GM21529 (cell line): ENCODE measurements around the gene FOXA1.
"Not testable (repeated sequence)": the region's sequence is repeated elsewhere in the genome, so short reads cannot be mapped to it uniquely, and the experiment has no call there.

ENCODE experiments used
- ATAC-seq: cut with Tn5 transposase; IDR thresholded peaks from one replicate; pipeline ENCODE4 v1.9.1; 2021; ENCODE audit not compliant: unreplicated experiment

Gene FOXA1

DNA sequence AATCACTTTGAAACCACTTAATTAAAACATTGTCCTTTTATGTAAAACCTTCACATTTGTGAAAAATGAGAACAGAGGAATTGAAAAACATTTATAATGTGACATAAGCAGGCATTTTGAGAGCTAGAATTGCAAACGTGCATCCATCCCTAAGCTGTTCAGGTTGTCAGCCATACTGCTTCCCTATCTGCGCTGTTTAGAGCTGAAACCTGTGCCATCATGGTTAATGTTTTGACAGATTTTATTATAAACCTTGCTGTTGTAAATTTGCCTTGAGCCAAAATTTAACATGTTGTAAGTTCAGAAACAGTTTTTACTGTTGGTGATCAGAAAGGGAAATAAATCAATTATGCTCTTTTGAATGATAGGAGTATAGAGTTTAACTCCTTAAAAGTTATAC lies 31.9 kb downstream of the FOXA1 start:
- no peak for ATAC-seq

DNA sequence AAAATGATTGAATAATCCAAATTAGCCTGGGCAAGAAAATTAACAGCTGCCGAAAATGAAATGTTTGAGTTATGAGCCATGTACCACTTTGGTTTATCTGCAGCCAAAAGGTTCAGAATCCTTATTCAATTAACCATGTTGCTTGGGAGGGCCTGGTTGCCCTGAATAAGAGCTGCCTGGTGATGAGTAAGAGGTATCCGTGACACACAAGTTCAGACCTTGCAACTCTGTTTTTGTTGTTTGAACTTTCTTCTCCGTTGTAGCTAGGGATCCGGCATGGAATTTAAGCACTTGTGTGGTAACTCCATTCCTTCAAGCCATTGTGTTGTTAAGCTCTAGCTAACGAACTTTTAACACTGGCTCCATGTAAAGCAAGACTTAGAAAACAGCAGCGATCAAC lies 35.7 kb downstream of the FOXA1 start:
- ATAC-seq: no peak

DNA sequence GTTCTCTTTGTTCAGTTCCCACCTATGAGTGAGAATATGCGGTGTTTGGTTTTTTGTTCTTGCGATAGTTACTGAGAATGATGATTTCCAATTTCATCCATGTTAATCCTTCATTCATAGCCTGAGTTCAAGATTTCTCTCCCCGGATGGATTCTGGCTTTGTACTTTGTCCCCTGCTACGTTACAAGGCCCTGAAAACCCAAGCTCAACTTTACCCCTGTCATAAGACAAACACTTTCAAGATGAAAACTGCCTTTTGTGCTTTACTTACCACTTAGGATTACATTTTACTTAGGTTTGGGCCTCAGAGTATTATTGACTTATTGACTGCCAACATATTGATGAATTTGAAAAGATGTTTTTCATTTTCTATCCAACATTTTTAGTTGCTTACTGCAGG lies 36.3 kb downstream of the FOXA1 start:
- no peak for ATAC-seq

DNA sequence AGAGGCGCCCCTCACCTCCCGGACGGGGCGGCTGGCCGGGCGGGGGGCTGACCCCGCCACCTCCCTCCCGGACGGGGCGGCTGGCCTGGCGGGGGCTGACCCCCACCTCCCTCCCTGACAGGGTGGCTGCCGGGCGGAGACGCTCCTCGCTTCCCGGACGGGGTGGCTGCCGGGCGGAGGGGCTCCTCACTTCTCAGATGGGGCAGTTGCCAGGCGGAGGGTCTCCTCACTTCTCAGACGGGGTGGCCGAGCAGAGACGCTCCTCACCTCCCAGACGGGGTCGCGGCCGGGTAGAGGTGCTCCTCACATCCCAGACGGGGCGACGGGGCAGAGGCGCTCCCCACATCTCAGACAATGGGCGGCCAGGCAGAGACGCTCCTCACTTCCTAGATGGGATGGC lies 39.5 kb downstream of the FOXA1 start:
- ATAC-seq: not testable (repeated sequence)

DNA sequence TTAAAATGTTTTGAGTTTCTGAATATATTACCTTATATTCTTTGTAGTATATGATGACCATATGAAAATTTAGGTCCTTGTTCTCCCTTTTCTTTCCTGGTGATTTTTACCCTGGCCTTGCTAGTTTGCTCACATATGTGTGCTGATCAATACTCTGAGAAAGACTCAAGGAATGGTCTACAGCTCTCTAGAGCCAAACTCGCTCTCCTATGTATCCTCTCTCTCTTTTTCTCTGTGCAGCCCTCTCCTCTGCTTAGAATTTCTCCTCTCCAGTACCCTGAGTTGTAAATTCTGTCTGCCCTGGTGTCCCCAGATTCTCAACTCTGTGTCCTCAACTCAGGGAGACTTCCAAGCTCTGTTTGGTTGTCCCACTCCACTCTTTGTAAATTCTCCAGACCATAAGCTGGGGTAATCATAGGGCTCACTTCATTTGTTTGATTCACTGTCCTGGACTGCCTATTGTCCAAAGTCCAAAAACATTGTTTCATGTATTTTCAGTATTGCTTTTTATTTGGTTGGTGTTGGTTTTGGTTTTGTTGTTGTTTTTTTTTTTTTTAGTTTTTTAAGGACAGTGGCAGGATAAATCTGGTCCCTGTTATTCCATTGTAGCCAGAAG lies 41.0 kb downstream of the FOXA1 start:
- no peak for ATAC-seq

DNA sequence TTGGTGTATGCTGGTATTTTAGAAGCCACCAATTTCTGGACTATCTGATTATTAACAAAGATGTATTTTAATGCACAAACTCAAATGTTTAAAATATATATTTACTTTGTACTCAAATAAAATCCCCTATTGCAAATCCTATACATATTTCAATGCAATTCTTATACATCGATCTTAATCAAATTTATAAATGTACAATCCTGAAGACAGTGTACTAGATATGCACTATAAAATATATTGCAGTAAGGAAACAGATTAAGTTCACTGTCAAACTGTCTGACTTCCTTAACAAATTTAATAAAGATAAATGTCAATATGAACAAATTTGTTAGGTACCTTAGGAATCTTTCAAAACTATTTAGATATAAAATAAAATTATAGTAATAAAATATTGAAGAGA lies 43.9 kb downstream of the FOXA1 start:
- no peak for ATAC-seq

DNA sequence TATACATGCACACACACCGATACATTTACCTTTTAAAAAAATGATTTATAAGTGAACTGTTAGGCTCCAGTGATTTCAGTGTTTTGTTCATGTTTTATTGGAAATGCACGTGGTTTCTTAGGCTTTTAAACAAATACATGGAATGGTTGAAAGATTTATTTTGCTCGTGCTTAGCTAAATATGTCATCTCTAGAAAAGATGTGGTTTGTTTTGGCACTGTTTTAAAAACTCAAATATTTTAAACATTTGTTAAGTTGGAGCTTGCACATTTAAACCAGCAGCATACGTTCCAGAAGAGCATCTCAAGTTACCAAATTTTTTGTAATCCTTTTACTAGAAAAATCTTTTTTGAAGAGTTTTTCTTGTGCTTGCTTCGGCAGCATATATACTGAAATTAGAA lies 44.5 kb downstream of the FOXA1 start:
- no peak for ATAC-seq

DNA sequence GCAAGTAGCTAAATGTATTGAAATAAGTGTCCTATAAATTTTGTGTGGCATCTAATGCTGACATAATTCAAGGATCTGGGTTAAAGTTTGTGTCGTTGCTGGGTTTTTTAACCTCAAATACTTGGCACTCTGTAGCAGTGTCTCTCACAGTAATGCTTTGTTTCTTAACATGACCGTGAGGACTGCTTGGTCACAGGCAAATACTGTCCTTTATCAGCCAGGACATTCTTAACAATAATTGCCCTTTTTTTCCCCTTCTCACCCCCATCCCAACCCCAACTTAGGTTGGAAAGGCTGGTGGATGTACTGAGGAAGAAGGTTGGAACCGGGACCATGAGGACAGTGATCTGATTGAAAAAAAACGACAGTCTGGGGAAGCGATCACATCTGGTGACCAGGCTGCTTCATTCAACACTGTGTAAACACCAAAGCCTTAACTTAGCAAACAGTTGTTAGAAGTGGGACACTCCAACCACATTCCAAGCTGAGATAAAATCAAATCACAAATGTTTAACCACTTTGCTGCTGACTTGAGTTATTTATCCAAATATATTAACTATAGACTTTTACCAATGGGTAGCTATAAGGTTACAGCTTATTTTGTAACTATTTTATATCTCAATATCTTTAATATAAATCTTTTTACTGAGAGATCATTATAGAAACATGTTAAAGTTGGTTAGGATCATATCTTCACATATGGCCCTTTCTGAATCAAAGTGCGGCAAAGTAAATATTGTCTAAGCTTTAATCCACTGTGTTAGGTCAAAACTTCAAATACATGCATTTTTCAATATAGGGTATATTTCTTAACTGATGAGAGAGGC lies 48.2 kb downstream of the FOXA1 start:
- no peak for ATAC-seq

DNA sequence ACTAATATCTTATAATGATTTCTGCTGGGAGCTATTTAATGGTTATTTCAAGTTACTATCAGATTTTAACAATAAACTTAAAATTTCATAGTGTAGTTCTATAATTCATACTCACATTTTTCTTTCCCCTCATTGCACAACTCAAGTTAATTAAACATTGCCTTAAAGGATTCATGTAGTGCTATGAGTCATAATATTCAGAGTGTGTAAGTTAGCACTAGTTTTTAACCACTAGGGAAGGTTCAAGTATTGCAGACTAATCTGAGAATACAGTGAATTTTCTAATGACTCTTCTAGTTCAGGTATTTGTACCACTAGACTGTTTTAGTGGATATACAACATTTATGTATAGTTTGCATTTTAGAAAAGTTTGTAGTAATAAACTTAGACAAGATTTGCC lies 49.9 kb downstream of the FOXA1 start:
- no peak for ATAC-seq

DNA sequence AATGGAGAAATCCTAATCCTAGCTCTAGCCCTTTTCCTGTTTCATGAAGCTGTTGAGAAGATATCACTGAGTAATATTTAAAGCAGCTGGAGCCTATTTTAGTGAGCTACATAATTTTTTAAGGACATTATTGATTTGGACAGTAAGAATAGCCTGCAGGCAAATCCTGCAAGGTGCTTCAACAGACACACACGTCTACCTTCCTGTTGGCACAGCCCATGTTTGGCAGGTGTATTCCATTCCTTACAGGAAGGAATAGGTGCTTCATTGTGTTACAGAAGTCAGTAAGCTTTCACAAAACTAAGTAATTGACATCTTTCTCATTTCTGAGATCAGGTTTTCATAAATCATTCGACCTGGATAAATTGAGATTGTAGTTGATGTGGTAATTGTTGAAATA lies 50.6 kb downstream of the FOXA1 start:
- ATAC-seq: no peak

DNA sequence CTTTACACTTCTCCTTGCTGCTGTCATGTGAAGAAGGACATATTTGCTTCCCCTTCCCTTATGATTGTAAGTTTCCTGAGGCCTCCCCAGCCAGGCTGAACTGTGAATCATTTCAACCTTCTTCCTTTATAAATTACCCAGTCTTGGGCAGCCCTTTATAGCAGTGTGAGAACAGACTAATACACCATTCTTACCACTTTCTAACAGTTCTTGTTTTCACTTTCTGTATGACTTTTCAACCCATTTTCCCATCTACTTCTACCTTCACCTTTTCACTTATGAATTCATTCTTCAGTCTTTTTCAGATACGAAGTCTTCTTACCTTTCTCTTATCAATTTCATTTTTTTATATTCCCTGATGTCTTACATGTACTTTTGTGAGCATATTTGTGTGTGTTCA lies 55.1 kb downstream of the FOXA1 start:
- ATAC-seq: no peak
